ENCODE results near the gene COQ8A.

GRCh38 chr1:226994586-226995364 lies 54.7 kb downstream of the COQ8A start:
- TF ChIP-seq CTCF (IDR thresholded peaks at IDR 0.05), result no peak
- no peak for TF ChIP-seq POLR2A (IDR thresholded peaks at IDR 0.05)

Data from adrenal gland (tissue), 5 donors.